SU-DHL-6 (cell line): ENCODE results near the gene MATK.

Source experiments
- H2AFZ ChIP-seq: fragments of 200-600 bp; sonication (generic); 2 replicates; pipeline ENCODE4 v1.6.1; 2014; ENCODE audit warnings: low read depth, mild to moderate bottlenecking, moderate library complexity, mixed read lengths, antibody characterized with exemption, low read length; ENCODE audit not compliant: severe bottlenecking
- H3F3A ChIP-seq: fragments of 200-600 bp; shearing (Covaris generic); 2 replicates; pipeline ENCODE4 v1.6.0; 2016; ENCODE audit warnings: antibody characterized with exemption, mild to moderate bottlenecking; ENCODE audit not compliant: insufficient read depth
- H3K27ac ChIP-seq: fragments of 200-600 bp; sonication (generic); 2 replicates; pipeline ENCODE4 v1.5.1; 2016; ENCODE audit warnings: low read depth, mild to moderate bottlenecking, low read length, moderate library complexity, mixed read lengths
- H3K27me3 ChIP-seq: fragments of 200-600 bp; sonication (generic), shearing (Covaris generic); 2 replicates; pipeline ENCODE4 v1.6.0; 2014; ENCODE audit warnings: mild to moderate bottlenecking, low read length
- H3K36me3 ChIP-seq: fragments of 200-600 bp; sonication (generic); 2 replicates; pipeline ENCODE4 v1.6.1; 2014; ENCODE audit warnings: mild to moderate bottlenecking, low read length, mixed read lengths
- H3K4me2 ChIP-seq: fragments of 300-600, 200-600 bp; shearing (Covaris generic), sonication (generic); 2 replicates; pipeline ENCODE4 v1.6.0; 2014; ENCODE audit warnings: low read length, low read depth, mild to moderate bottlenecking; ENCODE audit not compliant: poor library complexity, severe bottlenecking
- H3K4me3 ChIP-seq: fragments of 200-600 bp; sonication (generic); 2 replicates; pipeline ENCODE4 v1.5.1; 2014; ENCODE audit warnings: antibody characterized with exemption, low read length, mild to moderate bottlenecking, mixed read lengths; ENCODE audit not compliant: insufficient read depth, poor library complexity, severe bottlenecking
- H3K79me2 ChIP-seq: fragments of 200-600 bp; sonication (generic); 2 replicates; pipeline ENCODE4 v1.6.1; 2014; ENCODE audit warnings: mild to moderate bottlenecking, low read length, moderate library complexity; ENCODE audit not compliant: insufficient read depth
- H3K9ac ChIP-seq: fragments of 200-600 bp; sonication (generic); 2 replicates; pipeline ENCODE4 v1.7.0; 2014; ENCODE audit warnings: mild to moderate bottlenecking, low read length
- H3K9me2 ChIP-seq: fragments of 200-600 bp; sonication (generic); replicated peaks from 2 replicates; pipeline ENCODE4 v1.6.1; 2014; ENCODE audit warnings: low read length; ENCODE audit not compliant: insufficient read depth
- H3K9me3 ChIP-seq: fragments of 200-600 bp; sonication (generic); 2 replicates; pipeline ENCODE4 v1.6.1; 2014; ENCODE audit warnings: low read length, mixed read lengths; ENCODE audit not compliant: insufficient read depth
- H4K20me1 ChIP-seq: fragments of 200-600 bp; sonication (generic); 2 replicates; pipeline ENCODE4 v1.6.1; 2014; ENCODE audit warnings: low read depth, mild to moderate bottlenecking, antibody characterized with exemption, low read length, moderate library complexity, mixed read lengths
- CTCF ChIP-seq: fragments of 200-600 bp; sonication (generic); IDR thresholded peaks from one replicate; pipeline ENCODE4 v1.5.1; 2017; ENCODE audit warnings: antibody characterized with exemption, mild to moderate bottlenecking, low read length, moderate library complexity; ENCODE audit not compliant: insufficient read depth, poor library complexity, severe bottlenecking
- EZH2phosphoT487 ChIP-seq: fragments of 200-600 bp; sonication (generic), shearing (Covaris generic); conservative IDR thresholded peaks from 2 replicates; pipeline ENCODE4 v1.6.1; 2018; ENCODE audit warnings: mild to moderate bottlenecking, antibody characterized with exemption, low read length, moderate library complexity, mixed read lengths

MATK gene

GRCh38 chr19:3785938-3786824 is at the start of gene MATK:
Gene MATK (minus strand): TSS chr19:3786381. CDS start chr19:3785135, 1,246 bp downstream.
- no peaks in the 10 kb centered on the region for H3K27me3 ChIP-seq
- H3K4me3 ChIP-seq = no peak within 1 kb of the TSS
- H3K27ac ChIP-seq = no peak within 1 kb of the TSS
- no peak within 1 kb of the TSS for H3K4me2 ChIP-seq
- no peaks in the 10 kb centered on the region for H3F3A ChIP-seq
- no peak within 1 kb of the TSS for H3K9ac ChIP-seq
- H2AFZ ChIP-seq = no peak within 1 kb of the TSS
- no peaks in the 10 kb centered on the region for H3K36me3 ChIP-seq
- TF ChIP-seq EZH2phosphoT487 = no peak
- H3K9me3 ChIP-seq = peaks cover 8% of the 10 kb centered on the region; the same call in 1 of the 2 replicates
- no peaks in the 10 kb centered on the region for H3K9me2 ChIP-seq
- no peaks in the 10 kb centered on the region for H3K79me2 ChIP-seq
- no peaks in the 10 kb centered on the region for H4K20me1 ChIP-seq

- no peak overlapping the region for H3K4me3 ChIP-seq
- TF ChIP-seq EZH2phosphoT487 (no peak), CTCF (no peak)
- H3K9me3 ChIP-seq = peaks cover 10% of the 10 kb centered on the region; the same call in 1 of the 2 replicates
- no peak overlapping the region for H3K9ac ChIP-seq
- no peaks in the 10 kb centered on the region for H3K36me3 ChIP-seq
- H3K9me2 ChIP-seq = no peaks in the 10 kb centered on the region
- H2AFZ ChIP-seq = no peak overlapping the region
- H3F3A ChIP-seq = no peaks in the 10 kb centered on the region
- no peaks in the 10 kb centered on the region for H3K27me3 ChIP-seq
- H3K27ac ChIP-seq = no peak overlapping the region
- H4K20me1 ChIP-seq = no peaks in the 10 kb centered on the region
- no peak overlapping the region for H3K4me2 ChIP-seq
- no peaks in the 10 kb centered on the region for H3K79me2 ChIP-seq
Measured at GRCh38 chr19:3835055-3835435, 48.9 kb upstream of the MATK start.

GRCh38 chr19:3834349-3835054 is 48.3 kb upstream of the MATK start:
- no peak overlapping the region for H3K9ac ChIP-seq
- H3K79me2 ChIP-seq = no peaks in the 10 kb centered on the region
- H4K20me1 ChIP-seq = no peaks in the 10 kb centered on the region
- no peaks in the 10 kb centered on the region for H3K27me3 ChIP-seq
- H3K4me3 ChIP-seq = no peak overlapping the region
- TF ChIP-seq CTCF (no peak), EZH2phosphoT487 (no peak)
- no peaks in the 10 kb centered on the region for H3F3A ChIP-seq
- no peak overlapping the region for H3K4me2 ChIP-seq
- peaks cover 10% of the 10 kb centered on the region; the same call in 1 of the 2 replicates for H3K9me3 ChIP-seq
- no peak overlapping the region for H2AFZ ChIP-seq
- no peak overlapping the region for H3K27ac ChIP-seq
- H3K9me2 ChIP-seq = no peaks in the 10 kb centered on the region
- no peaks in the 10 kb centered on the region for H3K36me3 ChIP-seq
